Measurements from ENCODE around the gene HSDL1.

Gene HSDL1

DNA sequence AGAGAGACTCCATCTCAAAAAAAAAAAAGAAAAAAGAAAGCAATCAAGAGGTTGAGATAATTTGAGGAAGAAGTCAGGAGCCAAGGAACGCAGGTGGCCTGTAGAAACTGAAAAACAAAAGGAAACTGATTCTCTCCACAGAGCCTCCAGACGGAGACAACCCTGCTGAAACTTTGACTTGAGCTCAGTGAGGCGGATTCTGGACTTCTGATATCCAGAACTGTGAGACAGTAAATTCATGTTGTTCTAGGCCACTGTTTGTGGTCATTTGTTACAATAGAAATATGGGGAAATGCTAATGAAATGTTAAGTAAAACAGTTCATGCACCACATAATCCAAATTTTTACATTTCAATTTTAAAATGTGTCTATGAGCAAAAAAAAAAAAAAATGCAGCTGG lies 33.5 kb downstream of the HSDL1 start:
- in situ Hi-C loops (cut with MboI; ENCODE audit: low sequenced_read_pairs), result no loop called here

DNA sequence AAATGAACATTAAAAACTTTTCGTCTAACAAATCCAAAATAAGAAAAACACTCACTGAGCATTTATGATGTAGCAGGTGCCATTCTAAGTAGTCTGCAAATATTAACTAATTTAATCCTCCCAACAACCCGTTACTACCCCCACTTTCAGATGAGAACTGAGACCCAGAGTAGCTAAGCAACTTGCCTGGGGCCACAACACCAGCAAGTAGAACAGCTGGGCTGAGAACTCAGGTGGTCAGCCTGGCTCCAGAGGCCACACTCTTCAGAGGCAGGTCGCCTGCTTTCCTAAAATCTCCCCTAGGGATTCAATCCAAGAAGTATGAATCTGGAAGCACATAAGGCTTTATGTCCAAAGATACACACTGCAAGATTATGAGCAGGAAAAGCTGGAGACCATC lies 34.5 kb downstream of the HSDL1 start:
- in situ Hi-C loops (cut with MboI; ENCODE audit: low sequenced_read_pairs), result no loop called here

DNA sequence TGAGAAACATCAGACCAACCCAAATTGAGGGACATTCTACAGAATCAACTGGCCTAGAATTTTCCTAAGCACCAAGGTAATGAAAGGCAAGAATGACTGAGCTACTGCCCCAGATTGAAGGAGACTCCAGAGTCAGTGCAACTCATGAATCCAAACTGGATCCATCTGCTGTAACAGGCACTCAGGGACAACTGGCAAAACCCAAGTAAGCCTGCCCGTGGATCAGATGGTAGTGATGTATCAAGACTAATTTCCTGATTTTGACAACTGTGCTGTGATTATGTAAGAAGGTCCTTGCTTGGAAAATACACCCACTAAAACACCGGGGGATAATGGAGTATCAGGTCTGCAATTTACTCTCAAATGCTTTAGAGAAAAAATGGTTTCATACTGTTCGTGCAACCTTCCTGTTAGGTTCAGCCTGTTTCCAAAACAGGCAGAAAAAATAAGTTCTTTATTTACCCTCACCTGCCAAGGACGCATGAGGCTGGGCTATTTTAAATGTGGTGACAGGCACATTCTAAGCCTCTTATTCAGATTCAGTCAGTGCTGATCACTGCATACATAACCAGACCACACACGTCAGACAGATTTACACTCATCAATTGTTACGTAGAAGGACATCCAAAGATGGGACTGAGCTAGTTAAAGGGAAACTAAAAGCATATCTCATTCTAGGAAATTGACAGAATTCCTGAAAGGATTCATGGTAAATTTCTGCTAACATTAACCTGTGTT lies 35.2 kb downstream of the HSDL1 start:
- in situ Hi-C loops (cut with MboI; ENCODE audit: low sequenced_read_pairs), result no loop called here

DNA sequence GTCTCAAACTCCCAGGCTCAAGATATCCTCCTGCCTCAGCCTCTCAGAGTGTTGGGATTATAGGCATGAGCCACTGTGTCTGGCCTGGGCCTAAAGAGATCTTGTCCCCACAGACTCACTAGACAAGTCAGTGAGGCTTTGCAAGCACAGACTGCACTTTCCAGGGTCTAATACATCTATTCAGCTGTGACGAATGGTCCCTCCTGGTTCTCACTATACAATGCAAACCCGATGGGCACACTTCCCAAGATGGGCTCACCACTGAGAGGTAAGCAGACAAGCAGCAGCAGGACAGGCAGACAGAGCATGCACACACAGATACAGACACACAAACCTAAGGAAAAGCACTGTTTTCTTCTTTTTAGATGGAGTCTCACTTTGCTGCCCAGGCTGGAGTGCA lies 37.1 kb downstream of the HSDL1 start:
- in situ Hi-C loops (cut with MboI; ENCODE audit: low sequenced_read_pairs), result no loop called here

DNA sequence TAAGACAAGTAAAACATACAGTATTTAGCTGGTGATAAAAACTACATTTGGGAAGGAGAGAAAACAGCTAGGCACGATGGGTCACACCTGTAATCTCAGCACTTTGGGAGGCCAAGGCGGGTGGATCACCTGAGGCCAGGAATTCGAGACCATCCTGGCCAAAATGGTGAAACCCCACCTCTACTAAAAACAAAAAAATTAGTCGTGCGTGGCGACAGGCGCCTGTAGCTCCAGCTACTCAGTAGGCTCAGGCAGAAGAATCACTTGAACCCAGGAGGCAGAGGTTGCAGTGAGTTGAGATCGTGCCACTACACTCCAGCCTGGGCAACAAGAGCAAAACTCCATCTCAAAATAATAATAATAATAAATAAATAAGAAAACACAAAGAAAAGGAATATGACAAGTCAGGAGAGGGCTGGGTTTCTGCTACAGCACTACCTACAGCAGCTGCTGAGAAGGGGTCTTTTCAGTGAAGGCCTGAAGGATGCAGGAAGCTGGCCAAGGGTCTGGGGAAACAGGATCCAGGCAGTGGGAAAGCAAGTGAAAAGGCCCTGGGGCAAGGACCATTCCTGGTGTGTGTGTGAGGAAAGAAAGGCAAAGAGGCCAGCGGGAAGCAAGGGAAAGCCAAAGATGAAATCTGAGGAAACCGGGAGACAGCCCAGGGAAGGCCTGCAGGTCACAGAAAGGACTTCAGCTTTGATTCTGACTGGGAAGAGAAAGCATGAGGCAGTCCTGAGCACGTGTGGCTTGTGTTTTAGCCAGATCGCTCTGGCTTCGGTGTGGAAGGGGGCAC lies 38.8 kb downstream of the HSDL1 start:
- in situ Hi-C loops (cut with MboI; ENCODE audit: low sequenced_read_pairs), result no loop called here

DNA sequence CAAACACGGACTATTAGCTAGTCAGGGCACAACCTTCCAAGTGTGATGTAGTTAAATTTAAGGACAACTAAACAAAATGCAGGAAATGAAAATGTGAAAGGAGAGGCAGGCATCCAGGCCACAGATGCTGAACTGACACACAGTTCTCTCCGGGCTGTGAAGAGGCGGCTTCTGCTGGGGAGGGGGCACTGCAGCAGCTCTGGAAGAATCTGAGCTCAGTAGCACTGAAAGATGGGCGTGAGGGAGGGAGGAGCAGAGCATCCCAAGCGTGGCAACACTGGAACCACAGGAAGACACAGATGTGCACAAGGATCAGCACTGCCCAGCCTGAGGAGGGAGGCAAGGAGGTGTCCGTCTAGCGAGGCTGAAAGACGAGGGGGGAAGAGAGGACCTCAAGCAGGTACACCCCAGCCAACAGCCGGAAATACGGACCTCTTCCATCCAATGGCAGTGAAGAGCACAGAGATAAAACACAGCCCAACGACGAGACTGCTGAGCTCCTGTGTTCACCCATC lies 39.6 kb downstream of the HSDL1 start:
- in situ Hi-C loops (cut with MboI; ENCODE audit: low sequenced_read_pairs), result no loop called here

DNA sequence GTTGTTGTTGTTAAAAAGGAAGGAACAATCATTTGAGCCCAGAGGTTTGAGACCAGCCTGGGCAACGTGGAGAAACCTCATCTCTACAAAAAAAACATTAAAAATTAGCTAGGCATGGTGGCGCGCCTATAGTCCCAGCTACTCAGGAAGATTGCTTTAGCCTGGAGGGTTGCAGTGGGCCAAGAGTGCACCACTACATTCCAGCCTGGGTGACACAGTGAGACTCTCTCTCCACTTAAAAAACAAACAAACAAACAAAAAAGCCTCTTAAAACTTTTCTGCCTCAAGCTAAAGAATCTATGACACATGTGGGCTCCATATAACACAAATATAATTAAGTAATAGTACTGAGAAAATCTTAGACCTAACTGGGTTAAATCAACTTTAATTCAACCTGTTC lies 40.7 kb downstream of the HSDL1 start:
- in situ Hi-C loops (cut with MboI; ENCODE audit: low sequenced_read_pairs), result no loop called here

DNA sequence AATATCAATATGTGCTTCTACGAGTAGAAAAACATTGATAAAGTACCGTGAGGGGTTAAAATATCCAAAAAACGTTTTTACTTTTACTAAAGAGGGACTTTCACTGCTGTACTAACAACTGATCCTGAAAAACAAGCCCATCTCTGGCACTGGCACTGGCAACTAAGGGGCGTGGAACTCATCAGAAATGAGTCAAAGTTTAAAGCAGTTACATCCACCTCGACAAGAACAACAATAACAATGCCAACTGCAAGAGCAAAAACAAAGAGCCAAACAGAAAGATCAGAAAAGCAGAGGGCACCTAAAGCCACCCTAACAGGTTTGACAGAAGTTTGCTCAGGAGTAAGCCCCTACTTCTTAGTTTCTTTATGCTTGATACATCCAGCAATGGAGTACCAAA lies 41.3 kb downstream of the HSDL1 start:
- in situ Hi-C loops (cut with MboI; ENCODE audit: low sequenced_read_pairs), result no loop called here

DNA sequence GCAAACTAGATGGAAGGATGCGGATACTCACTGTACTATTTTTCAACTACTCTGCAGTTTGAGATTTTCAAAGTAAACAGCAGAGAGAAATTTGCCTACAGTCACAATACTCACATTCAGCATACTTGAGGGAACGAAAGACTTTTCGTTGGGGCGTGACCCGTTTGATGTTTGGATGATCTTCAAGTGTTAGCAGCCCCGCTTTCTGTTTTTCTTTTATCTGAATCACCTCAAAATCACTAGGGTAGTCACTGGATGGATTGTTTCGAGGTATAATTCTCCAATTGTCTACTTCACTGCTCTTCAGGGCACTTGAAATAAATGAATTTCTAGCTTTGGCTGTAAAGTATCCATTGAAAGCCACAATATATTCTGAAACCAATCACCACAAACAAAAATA lies 46.0 kb downstream of the HSDL1 start:
- in situ Hi-C loops (cut with MboI; ENCODE audit: low sequenced_read_pairs), result no loop called here

DNA sequence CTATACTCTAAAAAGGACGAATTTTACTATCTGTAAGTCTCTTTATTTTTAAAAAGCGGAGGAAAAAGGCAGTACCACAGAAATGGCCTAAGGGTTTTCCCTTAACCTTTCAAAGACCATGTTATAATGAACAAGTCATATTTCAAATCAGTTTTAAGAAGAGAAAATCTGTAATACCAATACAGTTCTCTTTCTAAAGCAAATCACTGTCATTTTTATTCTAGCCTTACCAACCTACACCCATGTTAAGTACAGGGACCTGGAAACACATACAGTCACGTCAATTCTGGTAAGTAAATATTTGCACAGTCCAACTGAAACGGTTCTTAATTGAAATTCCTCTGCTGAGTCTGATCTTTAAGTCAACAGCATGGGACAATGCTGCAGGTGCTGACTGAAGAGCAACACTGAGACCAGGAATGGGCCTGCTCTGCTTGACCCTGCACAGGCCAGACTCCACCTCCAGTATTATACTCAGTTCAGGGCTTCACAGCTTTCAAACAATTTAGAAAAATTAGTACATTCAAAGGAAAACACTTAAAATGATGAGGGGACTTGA lies 48.5 kb downstream of the HSDL1 start:
- in situ Hi-C loops (cut with MboI; ENCODE audit: low sequenced_read_pairs), result no loop called here

DNA sequence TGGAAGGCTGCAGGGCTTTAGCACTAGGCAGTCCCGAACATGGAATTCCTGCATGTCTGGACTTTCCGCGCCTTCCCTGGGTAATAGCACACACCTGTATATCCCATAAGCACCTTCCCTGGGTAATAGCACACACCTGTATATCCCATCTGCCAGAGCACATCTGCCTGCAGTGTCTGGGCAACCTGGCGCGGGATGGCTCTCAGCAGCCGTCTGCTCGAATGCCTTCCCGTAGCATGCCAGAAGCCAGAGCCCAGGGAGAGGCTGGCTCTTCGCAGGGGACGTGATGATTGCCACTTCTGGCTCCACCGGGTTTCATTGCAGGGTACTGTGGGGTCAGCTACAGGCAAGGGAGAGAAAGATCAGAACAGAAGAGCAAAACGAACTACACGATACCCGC lies 49.5 kb downstream of the HSDL1 start:
- in situ Hi-C loops (cut with MboI; ENCODE audit: low sequenced_read_pairs), result no loop called here

DNA sequence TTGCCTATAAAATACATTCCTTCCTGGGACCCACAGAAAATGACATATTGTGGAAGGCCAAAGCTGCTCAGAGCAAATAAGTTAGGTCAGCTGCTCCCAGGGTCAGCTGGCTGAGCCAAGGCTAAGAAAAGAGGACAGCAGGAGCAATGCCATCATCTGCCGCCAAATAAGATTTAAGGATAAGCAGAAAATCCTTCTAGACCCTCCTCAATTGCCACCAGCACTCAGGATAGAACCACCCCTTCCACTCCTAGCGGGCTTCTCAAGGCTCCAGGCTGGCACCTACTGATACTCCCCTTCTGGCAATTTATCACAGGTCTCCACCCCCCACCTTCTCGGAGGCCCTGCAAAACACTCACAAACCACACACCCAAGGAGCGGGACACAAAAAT lies 51.1 kb downstream of the HSDL1 start:
- in situ Hi-C loops (cut with MboI; ENCODE audit: low sequenced_read_pairs), result no loop called here

DNA sequence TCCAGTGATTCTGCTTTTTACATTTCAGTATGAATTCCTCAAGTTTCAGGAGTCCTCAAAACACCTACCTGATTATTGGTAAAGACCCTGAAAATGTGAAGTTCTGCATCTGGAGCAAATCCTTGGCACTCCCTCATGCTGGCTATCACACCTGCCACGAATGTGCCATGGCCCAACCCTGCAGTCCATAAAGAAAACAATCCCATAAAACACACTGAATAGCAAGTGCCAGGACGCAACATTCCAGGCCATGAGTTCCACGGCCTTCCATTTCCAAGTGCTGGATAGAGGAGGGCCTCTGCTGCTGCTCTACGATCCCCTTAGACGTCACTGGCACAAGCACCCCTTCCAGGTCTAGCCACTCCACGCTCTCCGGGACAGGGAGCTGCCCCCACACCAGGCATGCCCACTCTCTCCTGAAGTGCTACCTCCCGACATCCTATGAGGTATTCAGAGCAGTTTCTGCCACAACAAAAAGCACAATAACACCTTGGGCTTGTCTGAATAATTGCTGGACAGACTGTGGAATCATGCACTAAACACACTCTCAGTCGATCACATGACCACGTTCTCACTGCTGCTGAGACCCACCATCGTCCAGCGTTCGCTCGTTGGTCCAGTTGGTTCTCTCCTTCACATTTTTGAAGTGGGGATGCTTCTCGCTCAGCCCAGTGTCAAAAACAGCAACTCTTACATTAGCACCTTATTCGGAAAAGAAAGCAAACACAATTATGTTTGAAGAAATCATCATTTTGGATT lies 51.7 kb downstream of the HSDL1 start:
- in situ Hi-C loops (cut with MboI; ENCODE audit: low sequenced_read_pairs), result no loop called here

DNA sequence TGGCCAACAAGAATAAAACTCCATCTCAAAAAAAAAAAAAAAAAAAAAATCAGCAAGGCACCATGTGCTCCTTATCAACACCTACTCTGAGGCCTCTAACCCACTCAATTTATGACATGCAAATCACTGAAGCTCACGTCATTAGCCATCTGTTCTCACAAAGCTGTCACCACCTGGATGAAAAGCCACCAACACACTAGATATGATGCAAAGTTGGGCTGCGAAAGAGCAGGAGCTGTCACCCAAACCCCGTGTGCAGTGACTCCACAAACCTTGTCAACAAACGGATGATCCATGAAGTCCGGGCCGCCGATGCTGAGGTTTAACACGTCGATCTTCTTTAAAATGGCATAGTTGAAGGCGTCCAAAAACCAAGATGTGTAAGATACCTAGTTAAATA lies 53.5 kb downstream of the HSDL1 start:
- in situ Hi-C loops (cut with MboI; ENCODE audit: low sequenced_read_pairs), result no loop called here

DNA sequence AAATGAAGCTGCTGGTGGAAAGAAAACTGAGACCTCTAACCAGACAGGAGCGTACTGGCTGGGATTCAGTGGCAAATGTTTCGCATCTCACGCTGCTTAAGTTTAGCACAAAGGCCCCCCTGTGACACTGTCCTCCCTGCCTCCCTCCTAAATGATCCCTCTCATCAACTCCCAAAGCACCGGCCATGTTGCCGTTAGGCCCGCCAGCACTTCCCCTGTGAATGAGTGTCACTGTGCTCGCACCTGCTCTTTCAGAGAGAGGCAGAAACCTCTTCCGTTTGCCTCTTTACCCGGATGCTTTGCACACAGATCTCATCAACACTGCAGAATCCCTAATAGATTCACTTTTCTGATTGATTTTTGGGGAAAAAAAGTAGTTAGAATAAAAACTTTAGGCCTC lies 54.8 kb downstream of the HSDL1 start:
- in situ Hi-C loops (cut with MboI; ENCODE audit: low sequenced_read_pairs), result no loop called here

DNA sequence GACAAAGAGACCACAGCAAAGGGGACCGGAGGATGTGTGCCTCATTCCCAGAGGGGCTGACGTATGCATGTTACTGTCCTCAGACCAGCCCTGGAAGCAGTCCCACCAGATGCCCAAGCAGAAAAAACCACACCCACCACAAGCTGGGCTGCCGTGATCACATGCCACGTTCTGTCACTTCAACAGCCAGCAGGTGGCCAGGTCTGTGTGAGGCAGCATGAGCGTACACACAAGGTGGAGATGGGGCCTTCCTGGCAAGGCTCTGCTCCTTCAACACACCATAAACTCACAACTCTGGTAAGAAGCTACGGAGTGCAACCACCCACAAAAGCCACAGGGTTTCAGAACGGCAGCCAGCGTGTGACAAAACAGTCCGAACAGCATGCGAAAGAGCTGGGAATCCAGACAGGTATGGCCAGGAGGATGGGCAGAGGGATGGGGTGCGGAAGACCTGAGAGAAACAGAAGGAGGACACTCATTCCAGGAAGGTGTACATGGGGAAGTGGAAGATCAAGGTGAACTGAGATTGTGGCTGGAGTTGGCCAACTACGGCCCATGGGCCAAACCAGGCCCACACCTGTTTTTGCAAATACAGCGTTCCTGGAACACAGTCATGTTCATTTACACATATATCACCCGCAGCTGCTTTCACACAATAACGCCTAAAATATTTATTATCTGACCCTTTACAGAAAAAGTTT lies 56.1 kb downstream of the HSDL1 start:
- in situ Hi-C loops (cut with MboI; ENCODE audit: low sequenced_read_pairs), result no loop called here

DNA sequence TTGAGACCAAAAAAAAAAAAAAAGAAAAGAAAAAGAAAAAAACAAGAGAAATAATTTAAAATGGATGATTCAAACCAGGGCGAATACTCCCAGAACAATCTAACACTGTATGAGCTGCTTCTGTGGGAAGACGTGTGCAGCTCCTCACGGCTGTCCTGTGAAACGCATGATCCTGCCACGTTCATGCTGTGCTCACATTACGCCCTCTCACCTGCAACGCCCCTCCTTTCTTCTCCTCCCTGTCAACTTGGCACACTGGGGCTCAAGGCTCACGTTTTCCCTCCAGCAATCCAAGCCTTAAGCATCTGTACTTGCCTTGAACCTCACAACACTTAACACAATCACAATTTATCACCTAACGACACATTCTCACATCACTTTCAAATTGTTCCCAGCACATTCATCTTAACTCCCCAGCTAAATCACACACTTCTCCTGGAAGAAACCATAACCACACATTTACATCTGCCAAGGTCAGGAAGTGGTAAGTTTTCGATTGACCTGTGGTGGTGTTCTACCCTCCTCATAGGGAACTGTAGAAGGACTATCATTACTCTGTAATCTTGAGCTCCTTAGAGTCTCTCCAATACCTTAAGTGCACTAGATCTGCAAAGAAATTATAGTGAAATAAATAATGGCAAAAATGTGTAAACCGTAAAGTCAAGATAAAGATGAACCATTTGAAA lies 57.4 kb downstream of the HSDL1 start:
- in situ Hi-C loops (cut with MboI; ENCODE audit: low sequenced_read_pairs), result no loop called here

DNA sequence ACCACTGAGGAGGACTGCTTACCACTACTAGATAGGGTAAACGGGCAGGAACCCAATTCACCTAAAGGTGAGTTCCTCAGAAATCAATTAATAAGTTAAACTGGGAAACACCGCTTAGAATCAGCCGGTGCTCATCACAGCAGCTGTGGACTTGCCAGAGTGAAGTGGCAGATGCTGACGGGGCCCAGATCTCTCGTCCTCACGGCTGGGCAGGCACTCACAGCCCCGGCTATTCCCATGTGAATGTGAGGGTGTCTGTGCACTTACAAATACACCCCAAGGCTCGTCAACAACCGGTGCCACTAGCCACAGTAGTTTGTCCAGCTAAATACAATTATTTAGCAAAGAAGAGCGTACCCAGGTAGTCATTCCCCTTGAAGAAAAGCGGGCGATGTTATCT lies 58.0 kb downstream of the HSDL1 start:
- in situ Hi-C loops (cut with MboI; ENCODE audit: low sequenced_read_pairs), result no loop called here

DNA sequence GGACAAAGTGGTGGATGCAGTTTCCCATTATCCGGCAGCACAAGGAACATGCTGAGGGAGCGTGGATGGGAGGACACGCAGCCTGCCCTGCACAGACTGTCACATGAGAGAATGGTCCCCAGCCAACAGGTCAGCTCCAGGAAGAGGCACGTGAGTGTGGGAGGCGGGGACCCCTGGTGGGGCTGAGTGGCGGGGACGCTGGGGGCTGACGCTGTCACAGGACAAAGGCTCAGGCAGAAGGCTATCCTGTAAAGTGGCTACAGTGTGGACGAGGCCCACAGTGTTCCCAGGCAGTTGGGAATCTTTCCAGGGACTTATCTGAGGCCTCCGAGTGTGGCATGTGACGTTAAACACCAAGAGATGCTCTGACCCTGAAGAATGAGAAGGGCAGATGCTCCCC lies 58.6 kb downstream of the HSDL1 start:
- in situ Hi-C loops (cut with MboI; ENCODE audit: low sequenced_read_pairs), result no loop called here

DNA sequence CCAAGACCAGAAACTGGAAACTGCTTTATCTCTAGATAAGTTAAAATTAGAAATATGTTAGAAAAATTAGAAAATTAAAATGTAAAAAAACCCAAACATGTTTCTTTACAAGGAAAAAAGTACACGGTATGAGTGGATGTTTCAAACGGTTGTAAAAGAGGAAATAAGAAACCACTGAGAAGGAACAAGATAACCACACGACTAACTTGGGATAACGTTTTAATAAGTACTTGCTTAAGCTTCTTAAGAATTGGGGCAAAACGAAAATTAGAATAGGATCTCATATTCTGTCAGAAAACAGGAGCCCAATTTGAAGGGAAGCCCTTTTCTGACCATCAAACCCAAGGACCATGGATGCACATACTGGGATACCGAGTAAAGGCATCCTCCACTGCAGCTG lies 59.2 kb downstream of the HSDL1 start:
- in situ Hi-C loops (cut with MboI; ENCODE audit: low sequenced_read_pairs), result no loop called here

Measured in HL-60/S4 (cell line).